ENCODE results near the gene TOX4. TPM values are rescaled to one million over a fixed set of nuclear protein-coding genes. Genes with fewer than 3 reads are reported as not detected.

TOX4 gene
- total RNA-seq, 1 donor from 2014 or later: 93.4 TPM

DNA sequence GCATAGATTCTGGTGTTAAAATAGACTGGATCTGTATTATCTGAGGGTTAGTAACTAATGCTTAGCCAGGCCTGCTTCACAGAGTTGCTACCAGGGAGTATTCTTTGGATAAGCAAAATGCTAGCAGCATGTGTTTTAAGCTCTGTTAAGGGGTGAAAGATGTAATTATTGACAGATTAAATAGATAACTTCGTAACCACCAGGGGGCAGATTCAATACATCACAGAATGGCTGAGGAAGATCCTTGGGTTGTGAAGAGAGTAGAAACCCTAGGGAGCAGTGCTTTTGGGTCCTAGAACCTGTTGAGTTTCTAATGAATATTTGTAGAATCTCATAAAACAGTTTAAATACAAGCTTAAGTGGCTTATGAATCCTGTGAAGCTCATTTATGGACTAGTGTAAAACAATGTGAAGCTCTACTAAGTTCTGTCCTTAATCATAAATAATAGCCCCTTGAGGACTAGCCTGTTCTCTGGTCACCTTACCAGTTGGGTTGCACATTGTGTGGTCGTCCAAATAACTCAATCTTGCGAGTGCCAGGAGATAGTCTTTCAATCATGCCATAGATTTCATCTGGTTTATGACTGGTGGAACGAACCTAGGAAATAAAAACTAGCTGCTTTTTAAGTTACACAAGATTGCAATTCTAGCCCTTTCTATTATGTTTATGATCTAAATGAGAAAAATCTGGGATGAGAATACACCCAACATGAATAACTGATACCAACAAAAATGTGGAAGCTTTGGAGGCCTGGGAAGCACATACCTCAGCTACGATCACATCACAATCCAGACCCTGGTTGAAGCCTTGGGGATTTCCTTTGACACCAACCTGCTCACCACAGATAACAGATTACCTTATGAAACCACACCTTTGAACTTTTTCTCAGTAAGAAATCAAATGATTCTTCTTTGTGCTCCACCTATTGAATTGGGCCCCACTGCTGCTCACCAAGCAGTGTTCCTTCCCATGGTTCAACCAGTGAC lies 21.8 kb downstream of the TOX4 start:
- DNase-seq: no peak
- intact Hi-C loops (cut with micrococcal nuclease): no loop called here
- ATAC-seq: peak; percentile 38

DNA sequence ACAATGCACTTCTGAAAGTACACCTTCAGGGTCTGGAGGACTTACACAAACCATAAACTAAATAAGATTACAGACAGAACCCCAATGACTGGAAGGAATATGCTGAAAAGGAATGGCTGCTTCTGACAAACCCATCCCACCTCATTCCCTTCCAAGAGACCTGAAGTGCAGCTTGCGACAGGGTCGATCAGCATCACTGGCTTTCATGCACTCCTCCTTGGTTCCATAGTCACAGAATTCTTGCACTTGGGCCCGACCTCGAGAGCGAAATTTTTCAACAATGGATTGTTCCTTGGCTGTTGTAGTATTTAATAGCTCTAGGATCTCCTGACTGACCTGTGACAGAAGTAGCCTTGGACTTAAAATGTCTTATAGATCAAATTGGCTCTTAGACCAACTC lies 24.6 kb downstream of the TOX4 start:
- no peak for ATAC-seq
- no peak for DNase-seq
- intact Hi-C loops (cut with micrococcal nuclease): no loop called here

GRCh38 chr14:21503376-21503775 lies 26.4 kb downstream of the TOX4 start:
- no peak for DNase-seq
- intact Hi-C loops (cut with micrococcal nuclease): no loop called here
- no peak for ATAC-seq

GRCh38 chr14:21505012-21505553 lies 28.1 kb downstream of the TOX4 start:
- DNase-seq (no peak), ATAC-seq (no peak)
- intact Hi-C loops (cut with micrococcal nuclease): no loop called here

DNA sequence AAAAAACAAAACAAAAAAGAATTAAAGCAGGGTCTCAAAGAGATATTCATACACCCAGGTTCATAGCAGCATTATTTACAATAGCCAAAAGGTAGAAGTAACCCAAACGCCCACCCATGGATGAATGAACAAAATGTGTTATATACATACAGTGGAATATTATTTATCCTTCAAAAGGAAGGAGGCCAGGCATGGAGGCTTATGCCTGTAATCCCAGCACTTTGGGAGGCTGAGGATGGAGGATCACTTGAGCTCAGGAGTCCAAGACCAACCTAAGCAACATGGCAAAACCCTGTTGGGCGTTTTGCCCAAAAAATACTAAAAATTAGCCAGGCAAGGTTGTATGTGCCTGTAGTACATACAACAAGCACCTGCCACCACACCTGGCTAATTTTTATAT lies 29.6 kb downstream of the TOX4 start:
- no peak for ATAC-seq
- DNase-seq: no peak
- intact Hi-C loops (cut with micrococcal nuclease): no loop called here

GRCh38 chr14:21509432-21510143 lies 32.6 kb downstream of the TOX4 start:
- no peak for ATAC-seq
- DNase-seq: no peak
- intact Hi-C loops (cut with micrococcal nuclease): no loop called here

DNA sequence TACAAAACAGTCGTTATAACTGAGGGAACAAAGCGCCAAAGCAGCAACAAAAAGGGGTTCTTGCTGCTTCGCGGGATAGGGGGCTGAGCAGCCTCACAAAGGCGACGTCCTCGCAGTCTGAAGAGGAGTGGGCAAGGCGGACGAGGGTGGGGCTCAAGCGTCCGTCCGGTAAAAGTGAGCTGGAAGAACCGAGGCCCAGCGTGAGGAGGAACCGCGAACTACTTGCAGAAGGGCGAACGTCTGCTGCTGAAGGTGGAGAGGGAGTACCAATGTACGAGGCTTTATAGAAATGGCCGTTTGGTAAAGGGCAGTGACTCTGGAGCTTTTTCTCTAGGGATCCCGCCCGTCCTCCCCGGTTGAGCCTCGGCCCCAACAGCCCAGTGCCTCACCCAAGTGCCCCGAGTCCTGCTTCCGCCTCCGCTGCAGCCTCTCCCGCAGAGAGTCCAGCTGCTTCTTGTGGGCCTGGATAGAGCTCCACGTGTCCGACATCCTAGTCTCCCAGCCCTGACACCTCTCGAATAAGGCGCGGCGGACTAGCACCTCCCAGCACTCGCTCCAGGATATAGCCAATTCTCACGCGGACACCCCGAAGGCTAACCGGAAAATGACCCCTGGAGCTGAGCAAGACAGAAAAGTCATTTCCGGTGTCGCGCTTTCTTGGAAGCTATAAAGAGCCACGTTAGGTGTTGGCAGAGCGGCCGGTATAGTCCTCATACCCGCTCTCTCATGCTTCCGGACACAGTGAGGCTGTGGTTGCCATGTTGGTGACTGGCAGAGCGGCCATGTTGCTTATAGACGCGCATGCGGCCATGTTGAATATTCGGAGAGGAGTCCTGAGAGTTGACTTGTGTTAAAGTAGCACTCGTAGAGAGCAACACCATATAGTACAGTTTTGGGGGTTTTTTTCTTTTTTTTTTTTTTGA lies 34.0 kb downstream of the TOX4 start, which contains the start of gene METTL3:
TSS of gene METTL3 (minus strand) at position 606 of the 923 bp plus-strand sequence. CDS start at position 489, 117 bp downstream.
- intact Hi-C loops (cut with micrococcal nuclease): no loop called here

GRCh38 chr14:21514341-21514740 lies 37.3 kb downstream of the TOX4 start:
- intact Hi-C loops (cut with micrococcal nuclease): no loop called here
- DNase-seq: no peak
- ATAC-seq: no peak

More for the DNA sequence above, 34.0 kb downstream of the TOX4 start, which contains the start of gene METTL3:
- DNase-seq (peak; percentile 97), ATAC-seq (peak; percentile 99)

GRCh38 chr14:21518725-21519124 lies 41.7 kb downstream of the TOX4 start:
- DNase-seq (no peak), ATAC-seq (no peak)
- intact Hi-C loops (cut with micrococcal nuclease): no loop called here

GRCh38 chr14:21520767-21521166 lies 43.8 kb downstream of the TOX4 start:
- no peak for ATAC-seq
- intact Hi-C loops (cut with micrococcal nuclease): no loop called here
- DNase-seq: no peak

GRCh38 chr14:21521501-21521900 lies 44.5 kb downstream of the TOX4 start:
- intact Hi-C loops (cut with micrococcal nuclease): no loop called here
- no peak for DNase-seq
- no peak for ATAC-seq

DNA sequence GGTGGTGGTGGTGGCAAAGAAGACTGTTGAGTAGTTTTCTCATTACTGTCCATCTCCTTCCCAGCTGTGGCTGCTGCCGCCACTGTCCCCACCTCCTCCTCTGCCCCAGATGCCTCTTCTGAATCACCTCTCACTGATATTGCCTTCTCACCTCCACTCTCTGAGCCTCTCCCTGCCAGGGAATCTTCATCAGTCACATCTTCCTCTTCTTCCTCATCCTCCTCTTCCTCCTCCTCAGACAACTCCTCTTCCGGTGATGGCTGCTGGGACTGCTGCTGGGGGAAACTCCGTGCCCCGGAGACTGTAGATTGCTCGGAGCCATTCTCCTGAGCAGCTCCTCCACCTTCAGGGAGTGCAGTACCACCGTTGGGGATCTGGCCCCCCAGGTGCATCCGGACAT lies 46.2 kb downstream of the TOX4 start:
- DNase-seq: no peak
- ATAC-seq: no peak
- intact Hi-C loops (cut with micrococcal nuclease): no loop called here

- DNase-seq (no peak), ATAC-seq (no peak)
- intact Hi-C loops (cut with micrococcal nuclease): no loop called here
These were observed 47.8 kb downstream of the TOX4 start for GRCh38 chr14:21524575-21525490.

DNA sequence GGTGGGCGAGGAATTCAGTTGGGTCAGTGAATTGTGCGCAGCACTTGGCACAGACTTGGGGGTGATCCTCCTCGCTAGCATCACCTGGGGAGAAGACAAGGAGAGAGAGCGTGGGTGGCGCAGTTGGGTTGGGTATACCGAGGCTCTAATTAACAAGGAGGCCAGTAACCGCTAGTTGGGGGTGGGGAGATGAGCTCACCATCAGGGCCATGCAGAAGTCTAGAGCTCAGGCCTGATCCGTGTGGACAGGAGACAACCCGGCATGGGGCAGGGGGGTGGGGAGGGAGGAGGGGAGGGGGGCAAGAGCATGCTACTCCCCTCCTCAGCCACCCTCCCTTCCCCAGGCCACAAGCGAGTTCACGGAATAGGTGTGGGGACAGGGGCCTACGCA lies 48.6 kb downstream of the TOX4 start:
- ATAC-seq: peak; percentile 54
- DNase-seq: no peak
- intact Hi-C loops (cut with micrococcal nuclease): no loop called here

DNA sequence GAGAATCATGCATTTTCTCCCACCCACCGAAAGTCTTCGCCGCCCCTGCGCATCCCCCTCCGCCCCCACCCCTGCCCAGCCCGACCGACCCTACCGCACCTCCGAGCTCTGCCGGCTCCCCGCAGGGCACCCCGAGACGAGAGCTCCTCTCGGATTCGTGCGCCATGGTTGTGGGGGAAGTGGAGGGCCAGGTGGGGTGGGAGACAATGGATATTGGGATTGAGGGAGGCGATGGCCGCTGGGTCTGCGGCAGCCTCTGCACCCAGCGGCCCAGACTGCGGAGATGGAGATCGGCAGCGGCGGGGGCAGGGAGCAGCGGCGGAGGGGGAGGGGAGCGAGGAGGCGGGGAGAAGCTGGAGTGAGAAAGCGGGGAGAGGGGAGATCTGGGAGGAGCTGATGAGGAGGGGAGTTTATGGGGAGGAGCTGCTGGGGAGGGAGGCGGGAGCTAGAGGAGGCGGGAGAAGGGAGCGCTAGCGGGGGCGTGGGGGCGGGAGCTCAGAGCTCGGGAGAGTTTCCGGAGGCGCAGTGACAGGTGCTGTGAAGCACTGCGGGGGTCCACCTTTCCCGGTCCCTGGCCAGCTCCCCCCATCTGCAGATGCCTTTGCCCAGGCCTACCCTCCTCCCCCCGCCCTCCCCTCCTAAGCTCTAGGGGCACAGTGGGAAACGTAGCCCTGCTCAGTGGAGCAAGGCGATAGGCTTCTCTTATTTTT lies 49.1 kb downstream of the TOX4 start, which contains the start of gene SALL2:
TSS of gene SALL2 (minus strand) at position 385 of the 710 bp plus-strand sequence. CDS start at position 166, 219 bp downstream.
- intact Hi-C loops (cut with micrococcal nuclease): no loop called here
- DNase-seq (peak; percentile 78), ATAC-seq (peak; percentile 97)

DNA sequence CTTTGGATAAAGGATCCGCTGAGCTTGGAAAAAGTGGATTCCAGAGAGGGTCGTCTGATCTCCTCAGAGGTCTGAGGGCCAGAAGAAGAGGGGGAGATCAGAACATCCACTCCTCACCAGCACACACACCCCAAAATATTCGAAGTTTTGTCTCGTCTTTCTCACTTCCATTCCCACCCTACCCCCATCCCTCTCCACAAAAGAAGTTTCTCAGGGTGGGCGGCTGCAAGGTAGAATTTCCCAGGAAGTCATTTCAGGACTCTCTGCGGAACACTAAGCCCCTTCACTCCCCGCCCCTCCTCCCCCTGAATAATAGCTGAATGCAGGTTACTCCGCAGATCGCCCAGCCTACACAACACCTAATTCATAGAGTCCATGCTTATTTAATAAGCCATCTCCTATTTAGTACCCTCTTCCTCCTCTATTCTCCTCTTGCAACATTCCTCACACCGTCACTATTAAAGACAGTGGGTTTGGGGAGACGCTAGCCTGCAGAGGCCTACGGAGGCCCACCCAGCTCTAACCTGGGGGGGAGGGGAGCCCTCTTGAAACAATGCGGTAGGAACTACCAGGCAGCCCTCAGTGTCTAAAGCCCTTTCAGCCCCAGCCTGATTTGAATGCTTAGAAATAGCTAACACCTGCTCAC lies 49.8 kb downstream of the TOX4 start:
- peak; percentile 5 for ATAC-seq
- intact Hi-C loops (cut with micrococcal nuclease): no loop called here
- no peak for DNase-seq

- DNase-seq: no peak
- intact Hi-C loops (cut with micrococcal nuclease): no loop called here
- no peak for ATAC-seq
These were observed 50.3 kb downstream of the TOX4 start for GRCh38 chr14:21527318-21527679.

Data from left ventricle myocardium superior (tissue), 1 donor.